ENCODE results near the gene CRELD2.
A peak's percentile ranks its signal among the peaks of the same experiment; 100 is the strongest.

CRELD2 gene

GRCh38 chr22:49924113-49924833, 5.8 kb downstream of the CRELD2 start:
- DNase-seq (ENCODE audit: extremely low read depth, insufficient read length), result no peak
- no peaks in the 10 kb centered on the region for H3K27me3 ChIP-seq (replicated peaks; ENCODE audit: control insufficient read depth, insufficient read depth, low read length)
- no peak for TF ChIP-seq CTCF (IDR thresholded peaks at IDR 0.05; ENCODE audit: insufficient read depth, low read length, poor library complexity, severe bottlenecking)
- H3K4me3 ChIP-seq (replicated peaks; ENCODE audit: low read depth, low read length), result peak overlapping the region; percentile 11; the same call in 1 of the 2 replicates
- peaks cover 17% of the 10 kb centered on the region for H3K36me3 ChIP-seq (ENCODE audit: control insufficient read depth, insufficient read depth, low read length)

- TF ChIP-seq CTCF (IDR thresholded peaks at IDR 0.05; ENCODE audit: insufficient read depth, low read length, poor library complexity, severe bottlenecking), result no peak
These were observed 7.2 kb downstream of the CRELD2 start for GRCh38 chr22:49925525-49926128.

GRCh38 chr22:49926916-49927315, 8.5 kb downstream of the CRELD2 start:
- H3K36me3 ChIP-seq (ENCODE audit: control insufficient read depth, insufficient read depth, low read length), result no peaks in the 10 kb centered on the region; the same call in none of the 2 replicates
- H3K4me3 ChIP-seq (replicated peaks; ENCODE audit: low read depth, low read length), result no peak overlapping the region
- TF ChIP-seq CTCF (IDR thresholded peaks at IDR 0.05; ENCODE audit: insufficient read depth, low read length, poor library complexity, severe bottlenecking), result no peak
- DNase-seq (ENCODE audit: extremely low read depth, insufficient read length), result no peak
- no peaks in the 10 kb centered on the region for H3K27me3 ChIP-seq (replicated peaks; ENCODE audit: control insufficient read depth, insufficient read depth, low read length)

More at GRCh38 chr22:49925525-49926128, 7.2 kb downstream of the CRELD2 start:
- Histone ChIP-seq H3K36me3 (ENCODE audit: control insufficient read depth, insufficient read depth, low read length) (peaks cover 11% of the 10 kb centered on the region), H3K4me3 (replicated peaks; ENCODE audit: low read depth, low read length) (peak overlapping the region; percentile 38), H3K27me3 (replicated peaks; ENCODE audit: control insufficient read depth, insufficient read depth, low read length) (no peaks in the 10 kb centered on the region)
- peak; percentile 86 for DNase-seq (ENCODE audit: extremely low read depth, insufficient read length)

- Histone ChIP-seq H3K36me3 (ENCODE audit: control insufficient read depth, insufficient read depth, low read length) (no peaks in the 10 kb centered on the region; the same call in none of the 2 replicates), H3K4me3 (replicated peaks; ENCODE audit: low read depth, low read length) (no peak overlapping the region), H3K27me3 (replicated peaks; ENCODE audit: control insufficient read depth, insufficient read depth, low read length) (no peaks in the 10 kb centered on the region)
- no peak for TF ChIP-seq CTCF (IDR thresholded peaks at IDR 0.05; ENCODE audit: insufficient read depth, low read length, poor library complexity, severe bottlenecking)
- DNase-seq (ENCODE audit: extremely low read depth, insufficient read length), result no peak
These were observed 9.2 kb downstream of the CRELD2 start for GRCh38 chr22:49927483-49928184.

GRCh38 chr22:49928185-49928495, 9.7 kb downstream of the CRELD2 start:
- Histone ChIP-seq H3K4me3 (replicated peaks; ENCODE audit: low read depth, low read length) (no peak overlapping the region), H3K36me3 (ENCODE audit: control insufficient read depth, insufficient read depth, low read length) (no peaks in the 10 kb centered on the region; the same call in none of the 2 replicates), H3K27me3 (replicated peaks; ENCODE audit: control insufficient read depth, insufficient read depth, low read length) (no peaks in the 10 kb centered on the region)
- TF ChIP-seq CTCF (IDR thresholded peaks at IDR 0.05; ENCODE audit: insufficient read depth, low read length, poor library complexity, severe bottlenecking), result no peak
- no peak for DNase-seq (ENCODE audit: extremely low read depth, insufficient read length)

All from GM06990 (cell line).